SU-DHL-6 (cell line): ENCODE measurements around the gene ZFYVE27.

ENCODE experiments used
- CTCF ChIP-seq: fragments of 200-600 bp; sonication (generic); IDR thresholded peaks from one replicate; pipeline ENCODE4 v1.5.1; 2017; ENCODE audit warnings: antibody characterized with exemption, mild to moderate bottlenecking, low read length, moderate library complexity; ENCODE audit not compliant: insufficient read depth, poor library complexity, severe bottlenecking
- EZH2phosphoT487 ChIP-seq: fragments of 200-600 bp; sonication (generic), shearing (Covaris generic); conservative IDR thresholded peaks from 2 replicates; pipeline ENCODE4 v1.6.1; 2018; ENCODE audit warnings: mild to moderate bottlenecking, antibody characterized with exemption, low read length, moderate library complexity, mixed read lengths

- no peak for TF ChIP-seq CTCF
- no peak for TF ChIP-seq EZH2phosphoT487
Measured at GRCh38 chr10:97738616-97739015, 1.7 kb downstream of the ZFYVE27 start.
